ENCODE measurements around the gene ADAMTSL3.

GRCh38 chr15:83610132-83610531, 43.8 kb upstream of the ADAMTSL3 start:
- TF ChIP-seq CTCF (conservative IDR thresholded peaks at IDR 0.05 in 1 of 2, IDR thresholded peaks at IDR 0.05 in 1 of 2; ENCODE audit: low read depth in 1 of 2, low read length in 2 of 2) = no peak
- no peak for TF ChIP-seq EZH2 (IDR thresholded peaks at IDR 0.05; ENCODE audit: low read length, missing control alignments)
